SU-DHL-6 (cell line): ENCODE results near the gene EEPD1.

Experiments
- EZH2phosphoT487 ChIP-seq: fragments of 200-600 bp; sonication (generic), shearing (Covaris generic); conservative IDR thresholded peaks from 2 replicates; pipeline ENCODE4 v1.6.1; 2018; ENCODE audit warnings: mild to moderate bottlenecking, antibody characterized with exemption, low read length, moderate library complexity, mixed read lengths
- TF ChIP-seq, protein P1 (sequence below): fragments of 200-600 bp; sonication (generic); IDR thresholded peaks from one replicate; pipeline ENCODE4 v1.5.1; 2017; ENCODE audit warnings: antibody characterized with exemption, mild to moderate bottlenecking, low read length, moderate library complexity; ENCODE audit not compliant: insufficient read depth, poor library complexity, severe bottlenecking

- TF ChIP-seq, protein P1, sequence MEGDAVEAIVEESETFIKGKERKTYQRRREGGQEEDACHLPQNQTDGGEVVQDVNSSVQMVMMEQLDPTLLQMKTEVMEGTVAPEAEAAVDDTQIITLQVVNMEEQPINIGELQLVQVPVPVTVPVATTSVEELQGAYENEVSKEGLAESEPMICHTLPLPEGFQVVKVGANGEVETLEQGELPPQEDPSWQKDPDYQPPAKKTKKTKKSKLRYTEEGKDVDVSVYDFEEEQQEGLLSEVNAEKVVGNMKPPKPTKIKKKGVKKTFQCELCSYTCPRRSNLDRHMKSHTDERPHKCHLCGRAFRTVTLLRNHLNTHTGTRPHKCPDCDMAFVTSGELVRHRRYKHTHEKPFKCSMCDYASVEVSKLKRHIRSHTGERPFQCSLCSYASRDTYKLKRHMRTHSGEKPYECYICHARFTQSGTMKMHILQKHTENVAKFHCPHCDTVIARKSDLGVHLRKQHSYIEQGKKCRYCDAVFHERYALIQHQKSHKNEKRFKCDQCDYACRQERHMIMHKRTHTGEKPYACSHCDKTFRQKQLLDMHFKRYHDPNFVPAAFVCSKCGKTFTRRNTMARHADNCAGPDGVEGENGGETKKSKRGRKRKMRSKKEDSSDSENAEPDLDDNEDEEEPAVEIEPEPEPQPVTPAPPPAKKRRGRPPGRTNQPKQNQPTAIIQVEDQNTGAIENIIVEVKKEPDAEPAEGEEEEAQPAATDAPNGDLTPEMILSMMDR: no peak
- TF ChIP-seq EZH2phosphoT487: no peak
These were observed 43.9 kb upstream of the EEPD1 start for GRCh38 chr7:36109013-36109627.
